NT2/D1 (cell line): ENCODE results near the gene SYT6.

Source experiments
- DNase-seq: peaks from one replicate; pipeline ENCODE4 v3.0.0-alpha.2; 2011; ENCODE audit warnings: low read depth, low spot score
- H3K27me3 ChIP-seq: 2 replicates; pipeline ENCODE4 v1.6.0; 2011; ENCODE audit warnings: mild to moderate bottlenecking; ENCODE audit not compliant: insufficient read length, insufficient read depth
- H3K36me3 ChIP-seq: 2 replicates; pipeline ENCODE4 v1.6.1; 2011; ENCODE audit warnings: mild to moderate bottlenecking, low read length, mixed read lengths; ENCODE audit not compliant: insufficient read depth, insufficient read length
- H3K4me1 ChIP-seq: 2 replicates; pipeline ENCODE4 v1.5.1; 2011; ENCODE audit not compliant: insufficient read depth, insufficient read length
- H3K4me3 ChIP-seq: 2 replicates; pipeline ENCODE4 v1.5.1; 2011; ENCODE audit warnings: low read depth; ENCODE audit not compliant: insufficient read length
- H3K9ac ChIP-seq: 2 replicates; pipeline ENCODE4 v1.6.0; 2011; ENCODE audit warnings: low read depth; ENCODE audit not compliant: insufficient read length
- H3K9me3 ChIP-seq: 2 replicates; pipeline ENCODE4 v1.5.1; 2011; ENCODE audit warnings: mild to moderate bottlenecking, low read length; ENCODE audit not compliant: insufficient read depth
- SUZ12 ChIP-seq: IDR thresholded peaks from 2 replicates; pipeline ENCODE4 v1.6.1; 2011; ENCODE audit not compliant: insufficient read length, insufficient read depth; ENCODE audit errors: extremely low read depth
- YY1 ChIP-seq: IDR thresholded peaks from 2 replicates; pipeline ENCODE4 v1.6.1; 2011; ENCODE audit not compliant: insufficient read length, insufficient read depth
- ZNF274 ChIP-seq: IDR thresholded peaks from 2 replicates; pipeline ENCODE4 v1.6.1; 2011; ENCODE audit warnings: mild to moderate bottlenecking, low read depth, low read length

SYT6 gene

DNA sequence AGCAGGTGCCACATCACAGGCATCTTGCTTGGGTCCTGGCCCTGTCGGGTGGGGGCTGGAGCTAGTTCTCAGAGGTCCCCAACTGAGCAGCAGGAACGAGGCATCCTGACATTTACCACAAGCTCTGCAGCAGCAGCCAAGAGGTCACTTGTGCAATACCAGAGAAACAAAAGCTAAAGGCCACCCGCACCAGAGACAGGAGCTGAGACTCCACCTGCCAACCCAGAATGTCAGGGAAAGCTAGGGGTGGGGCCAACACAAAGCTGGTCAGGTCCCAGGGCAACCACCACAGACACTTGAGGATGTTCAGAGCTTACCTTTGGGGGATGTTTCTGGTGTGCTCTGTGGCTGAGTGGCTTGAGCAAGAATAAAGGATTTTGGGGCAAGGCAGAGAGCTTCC lies 13.6 kb upstream of the SYT6 start:
- Histone ChIP-seq H3K4me3 (no peak overlapping the region), H3K36me3 (no peaks in the 10 kb centered on the region), H3K27me3 (peaks cover 4% of the 10 kb centered on the region), H3K4me1 (peaks cover 4% of the 10 kb centered on the region), H3K9ac (no peak overlapping the region), H3K9me3 (no peaks in the 10 kb centered on the region)
- DNase-seq = no peak
- TF ChIP-seq SUZ12 = no peak
- no peak for TF ChIP-seq YY1
- no peak for TF ChIP-seq ZNF274

DNA sequence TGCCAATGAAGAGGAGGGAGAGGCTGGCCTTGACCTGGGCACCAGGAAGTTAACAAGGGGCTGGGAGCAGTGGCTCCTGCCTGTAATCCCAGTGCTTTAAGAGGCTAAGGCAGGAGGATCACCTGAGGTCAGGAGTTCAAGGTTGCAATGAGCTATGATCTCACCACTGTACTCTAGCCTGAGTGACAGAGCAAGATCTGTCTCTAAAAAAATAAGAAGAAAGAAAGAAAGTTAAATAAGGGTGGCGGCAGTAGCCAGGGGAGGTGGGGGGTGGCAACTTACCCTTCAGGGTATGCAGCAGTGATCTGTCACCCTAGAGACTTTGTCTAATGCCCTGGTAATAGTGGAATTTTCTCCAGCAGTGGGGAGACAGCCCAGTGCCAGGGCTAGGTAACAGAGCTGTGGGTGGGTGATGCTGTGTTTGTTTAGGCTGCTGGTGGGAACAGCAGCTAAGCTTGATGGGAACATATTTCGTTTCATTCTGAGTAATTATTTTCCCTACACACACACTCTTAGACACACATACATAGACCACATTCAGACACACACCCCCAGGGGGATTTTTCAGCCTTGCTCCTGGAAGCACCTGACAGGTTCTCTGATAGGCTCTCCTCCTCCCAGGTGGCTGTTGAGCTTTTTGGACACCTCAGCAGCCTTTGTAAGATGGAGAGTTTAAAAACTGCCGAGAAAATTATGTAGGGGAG lies 11.3 kb upstream of the SYT6 start:
- Histone ChIP-seq H3K9ac (no peak overlapping the region), H3K4me1 (peaks cover 4% of the 10 kb centered on the region), H3K27me3 (peaks cover 4% of the 10 kb centered on the region), H3K4me3 (no peak overlapping the region), H3K9me3 (no peaks in the 10 kb centered on the region), H3K36me3 (no peaks in the 10 kb centered on the region)
- DNase-seq = no peak
- TF ChIP-seq YY1 = no peak

DNA sequence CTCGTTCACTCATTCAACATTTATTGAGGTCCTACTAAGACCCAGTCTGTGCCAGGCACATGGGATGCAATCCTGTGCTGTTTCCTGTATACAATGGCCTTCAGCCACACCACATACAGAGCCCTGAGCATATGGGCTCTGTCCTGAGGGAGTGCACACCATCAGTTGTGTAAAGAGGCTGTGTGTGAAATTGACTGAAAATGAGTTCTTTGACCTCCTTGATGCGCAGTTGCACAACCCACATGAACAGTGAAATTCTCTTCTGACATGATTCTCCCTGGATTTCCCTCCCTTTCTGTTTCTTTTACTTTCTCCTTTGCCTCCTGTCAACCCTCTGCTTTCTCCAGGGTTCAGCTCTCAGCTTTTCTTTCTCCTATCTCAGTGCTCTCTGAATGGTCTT lies 6.3 kb upstream of the SYT6 start:
- Histone ChIP-seq H3K4me1 (peaks cover 8% of the 10 kb centered on the region), H3K9me3 (no peaks in the 10 kb centered on the region), H3K9ac (no peak overlapping the region), H3K36me3 (no peaks in the 10 kb centered on the region), H3K27me3 (peaks cover 4% of the 10 kb centered on the region), H3K4me3 (no peak overlapping the region)
- TF ChIP-seq SUZ12 = no peak
- TF ChIP-seq YY1 = no peak
- DNase-seq = no peak

DNA sequence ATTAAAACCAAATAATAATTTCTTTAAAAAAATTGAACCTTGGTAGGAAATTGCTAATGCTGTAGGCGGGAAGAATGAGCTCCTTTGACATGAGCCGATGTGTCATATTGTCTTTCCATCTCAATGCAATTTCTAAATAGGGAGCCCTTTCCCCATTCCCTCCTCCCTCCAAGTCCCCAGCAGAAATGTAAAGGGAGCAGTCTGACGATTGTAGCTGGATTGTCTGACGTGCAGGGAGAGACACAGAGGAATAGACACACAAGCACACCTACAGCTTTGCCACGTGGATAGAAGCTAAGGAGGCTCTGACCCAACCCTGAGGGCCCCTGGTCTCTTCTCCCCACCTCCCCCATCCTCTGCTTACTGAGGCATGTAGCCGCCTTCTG lies 3.6 kb upstream of the SYT6 start:
- Histone ChIP-seq H3K4me1 (peaks cover 4% of the 10 kb centered on the region), H3K9me3 (no peaks in the 10 kb centered on the region), H3K4me3 (no peak overlapping the region), H3K9ac (no peak overlapping the region), H3K27me3 (peaks cover 25% of the 10 kb centered on the region), H3K36me3 (no peaks in the 10 kb centered on the region)
- DNase-seq = no peak
- TF ChIP-seq YY1 (no peak), ZNF274 (no peak), SUZ12 (no peak)

DNA sequence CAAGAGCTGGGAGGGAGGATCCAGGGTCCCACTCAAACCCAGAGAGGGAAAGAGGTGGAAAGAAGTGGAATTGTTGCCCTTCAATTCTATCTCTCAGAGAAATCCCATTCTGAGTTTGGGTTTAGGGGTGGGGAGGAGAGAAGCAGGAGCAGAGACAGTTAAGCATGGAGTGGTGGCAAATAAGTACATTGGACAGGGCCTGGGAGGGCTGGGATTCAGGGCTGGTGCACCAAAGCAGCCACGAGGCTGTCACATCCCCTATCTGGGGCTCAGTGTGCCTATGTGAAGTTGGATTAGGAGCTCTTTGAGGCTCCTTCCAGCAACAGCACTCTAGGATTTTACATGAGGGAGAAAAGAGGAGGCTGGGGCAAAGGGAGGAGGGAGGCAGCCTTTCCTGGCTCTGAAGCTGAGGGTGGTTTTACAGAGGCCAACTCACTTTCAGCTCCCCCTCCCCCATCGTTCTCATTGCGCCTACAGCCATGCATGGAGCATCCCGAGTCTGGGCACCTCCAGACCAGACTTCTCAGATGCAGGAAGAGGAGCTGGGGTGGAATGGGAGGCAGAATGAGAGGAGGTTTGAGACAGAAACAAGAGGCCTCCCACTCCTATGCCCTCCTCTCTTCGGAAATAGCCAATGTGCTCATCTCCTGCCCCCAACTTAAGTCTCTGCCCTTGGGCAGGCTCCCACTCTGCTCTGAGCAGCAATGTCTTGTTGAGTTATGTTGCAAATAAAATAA lies 3.0 kb upstream of the SYT6 start:
- Histone ChIP-seq H3K9ac (no peak overlapping the region), H3K4me3 (no peak overlapping the region), H3K27me3 (peaks cover 26% of the 10 kb centered on the region), H3K9me3 (no peaks in the 10 kb centered on the region), H3K36me3 (no peaks in the 10 kb centered on the region), H3K4me1 (peaks cover 5% of the 10 kb centered on the region)
- TF ChIP-seq SUZ12 (no peak), ZNF274 (no peak), YY1 (no peak)
- DNase-seq = no peak

DNA sequence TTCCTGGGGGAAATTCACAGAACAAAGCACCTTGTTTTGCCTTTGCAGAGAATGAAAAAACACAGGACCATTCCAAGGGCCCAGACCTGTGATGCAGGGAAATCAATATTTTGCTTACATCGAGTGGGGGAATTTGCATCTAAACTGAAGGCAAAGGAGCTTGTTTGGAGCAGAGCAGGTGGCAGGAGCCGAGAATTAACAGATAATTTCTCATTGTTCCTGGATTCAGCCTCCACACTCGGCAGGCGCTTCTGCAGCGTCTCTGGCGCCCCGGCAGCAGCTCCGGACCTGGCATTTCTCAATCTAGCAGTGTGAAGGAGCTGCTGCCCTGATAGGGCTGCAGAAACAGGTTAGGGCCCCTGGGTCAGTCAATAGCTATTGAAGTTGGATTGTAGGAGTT lies 2.0 kb upstream of the SYT6 start:
- no peaks in the 10 kb centered on the region for H3K9me3 ChIP-seq
- H3K4me1 ChIP-seq = peaks cover 11% of the 10 kb centered on the region
- H3K27me3 ChIP-seq = peaks cover 29% of the 10 kb centered on the region
- H3K36me3 ChIP-seq = no peaks in the 10 kb centered on the region
- no peak overlapping the region for H3K9ac ChIP-seq
- no peak for DNase-seq
- H3K4me3 ChIP-seq = no peak overlapping the region
- TF ChIP-seq SUZ12 (no peak), ZNF274 (no peak)

DNA sequence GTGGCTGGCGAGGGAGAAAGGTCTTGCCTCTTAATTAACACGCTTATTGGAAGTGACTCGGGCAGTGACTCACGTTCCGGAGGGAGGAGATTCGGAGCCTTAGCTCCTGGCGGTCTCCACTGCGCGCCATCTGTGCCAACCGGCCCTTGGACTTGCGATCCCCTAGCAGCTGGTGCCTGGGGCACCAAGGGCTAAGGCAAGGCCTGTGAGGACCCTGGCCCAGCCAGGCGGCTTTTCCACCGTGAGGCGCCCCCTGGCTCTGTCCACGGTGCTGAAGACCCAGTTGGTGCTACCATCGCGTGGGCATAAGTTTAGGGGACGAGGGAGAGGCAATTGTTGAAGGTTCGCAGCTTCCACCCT lies 1.3 kb upstream of the SYT6 start:
- no peaks in the 10 kb centered on the region for H3K36me3 ChIP-seq
- peaks cover 29% of the 10 kb centered on the region for H3K27me3 ChIP-seq
- no peak for DNase-seq
- H3K4me1 ChIP-seq = peaks cover 11% of the 10 kb centered on the region
- no peak overlapping the region for H3K9ac ChIP-seq
- TF ChIP-seq ZNF274 (no peak), YY1 (no peak), SUZ12 (no peak)
- no peak overlapping the region for H3K4me3 ChIP-seq
- no peaks in the 10 kb centered on the region for H3K9me3 ChIP-seq
